Spleen (tissue), 13 donors: ENCODE results near the gene EIF5B. TPM values are rescaled to one million over a fixed set of nuclear protein-coding genes. Genes with fewer than 3 reads are reported as not detected.
"Not testable (repeated sequence)": the region's sequence is repeated elsewhere in the genome, so short reads cannot be mapped to it uniquely, and the experiment has no call there.

Experiments used
- DNase-seq: peaks from one replicate; pipeline ENCODE4 v3.0.0-alpha.2; 2020
- H3K27ac ChIP-seq, 8 donors: fragments of 200-600 bp; sonication (generic) in 7 of 8; 1 replicate in 4 of 8; 2 replicates in 4 of 8; pipeline versions ENCODE4 v1.5.0 to v1.8.0; 2016 to 2021; ENCODE audit warnings: inconsistent platforms in 4 of 8, mild to moderate bottlenecking in 4 of 8, moderate library complexity in 1 of 8
- H3K27me3 ChIP-seq, 7 donors: fragments of 200-600 bp; sonication (generic) in 6 of 7; replicated peaks in 1 of 7; 1 replicate in 4 of 7; 2 replicates in 3 of 7; pipeline versions ENCODE4 v1.5.0 to v1.8.0; 2016 to 2021; ENCODE audit warnings: inconsistent platforms in 3 of 7, mild to moderate bottlenecking in 1 of 7
- H3K36me3 ChIP-seq, 6 donors: fragments of 200-600 bp; sonication (generic) in 5 of 6; 1 replicate in 4 of 6; 2 replicates in 2 of 6; pipeline versions ENCODE4 v1.5.0 to v1.8.0; 2016 to 2021; ENCODE audit warnings: inconsistent platforms in 2 of 6
- H3K4me1 ChIP-seq, 6 donors: fragments of 200-600 bp; sonication (generic) in 5 of 6; 1 replicate in 3 of 6; 2 replicates in 3 of 6; pipeline versions ENCODE4 v1.5.0 to v1.8.0; 2016 to 2021; ENCODE audit warnings: inconsistent platforms in 3 of 6
- H3K4me3 ChIP-seq, 8 donors: fragments of 200-600 bp; sonication (generic) in 7 of 8; 1 replicate in 4 of 8; 2 replicates in 4 of 8; pipeline versions ENCODE4 v1.5.0 to v1.8.0; 2016 to 2021; ENCODE audit warnings: inconsistent platforms in 4 of 8, mild to moderate bottlenecking in 4 of 8, moderate library complexity in 2 of 8
- H3K9me3 ChIP-seq, 8 donors: fragments of 200-600 bp; sonication (generic) in 7 of 8; 1 replicate in 4 of 8; 2 replicates in 4 of 8; pipeline versions ENCODE4 v1.5.0 to v1.8.0; 2016 to 2021; ENCODE audit warnings: inconsistent platforms in 4 of 8
- POLR2A ChIP-seq, 3 donors: fragments of 450-650 bp; IDR thresholded peaks; one replicate each; pipeline ENCODE4 v1.5.1; 2017; ENCODE audit warnings: antibody characterized with exemption in 3 of 3, mild to moderate bottlenecking in 1 of 3
- POLR2AphosphoS5 ChIP-seq, 3 donors: sonication (generic); formaldehyde crosslinking; IDR thresholded peaks; one replicate each; pipeline ENCODE4 v1.5.1; 2017; ENCODE audit warnings: antibody characterized with exemption in 3 of 3
- WGBS, 5 donors: extraction: QIAGEN DNeasy Blood & Tissue Kit in 3 of 5; methylation state at CpG; one replicate each; pipeline versions ENCODE4 v1.1.5 to v1.1.7; 2013 to 2018; 5-methylcytosine and 5-hydroxymethylcytosine counted together
- intact Hi-C: fragments of 100-400 bp; cut with DNase I; formaldehyde crosslinking; loops from one replicate; pipeline ENCODE4 v1.15.0; 2023; ENCODE audit warnings: low total_unique reads
- long read RNA-seq, 2 donors: transcript quantifications; one replicate each; lab custom pipeline, GENCODE V29; 2026
- polyA plus RNA-seq, 3 donors: library from polyadenylated mRNA; stranded (reverse); fragments of 200-250 nt; gene quantifications; one replicate each; pipeline ENCODE4 v1.2.1, GENCODE V29; 2013
- total RNA-seq, 7 donors: library from RNA; depleted of rRNA in 3 of 7; stranded (reverse); fragments of >200 nt in 3 of 7; fragmentation: NEBNext Ultra II Directional in 4 of 7; extraction: Animal tissue kit (Norgen Biotek cat#: 25700) in 4 of 7; gene quantifications; one replicate each; pipeline versions ENCODE4 v1.1.0 to v1.2.1, GENCODE V29; 2016 to 2021
- TF ChIP-seq, protein P1 (sequence below), 11 experiments: fragments of 200-600 bp in 7 of 11; fragments of 450-650 bp in 4 of 11; sonication (generic) in 4 of 11; IDR thresholded peaks in 8 of 11; conservative IDR thresholded peaks in 3 of 11; 1 replicate in 7 of 11; 2 replicates in 4 of 11; pipeline versions ENCODE4 v1.4.0 to v1.8.0; 2016 to 2021; ENCODE audit warnings: antibody characterized with exemption in 11 of 11, inconsistent platforms in 4 of 11, mild to moderate bottlenecking in 1 of 11
- donor health status: healthy with polysubstance abuse.
- donor health status: DM: no; HTN: no; CAD: no; lungs with moderate emphysema.
- donor health status: DM: no; HTN: no; CAD: no.
- donor health status: Bipolar disorder and iron deficiency.
- donor health status: healthy.
- donor health status: DM: no; HTN: no; CAD: no.
- donor health status: DM: yes; HTN: yes; CAD: no.

Gene EIF5B, protein sequence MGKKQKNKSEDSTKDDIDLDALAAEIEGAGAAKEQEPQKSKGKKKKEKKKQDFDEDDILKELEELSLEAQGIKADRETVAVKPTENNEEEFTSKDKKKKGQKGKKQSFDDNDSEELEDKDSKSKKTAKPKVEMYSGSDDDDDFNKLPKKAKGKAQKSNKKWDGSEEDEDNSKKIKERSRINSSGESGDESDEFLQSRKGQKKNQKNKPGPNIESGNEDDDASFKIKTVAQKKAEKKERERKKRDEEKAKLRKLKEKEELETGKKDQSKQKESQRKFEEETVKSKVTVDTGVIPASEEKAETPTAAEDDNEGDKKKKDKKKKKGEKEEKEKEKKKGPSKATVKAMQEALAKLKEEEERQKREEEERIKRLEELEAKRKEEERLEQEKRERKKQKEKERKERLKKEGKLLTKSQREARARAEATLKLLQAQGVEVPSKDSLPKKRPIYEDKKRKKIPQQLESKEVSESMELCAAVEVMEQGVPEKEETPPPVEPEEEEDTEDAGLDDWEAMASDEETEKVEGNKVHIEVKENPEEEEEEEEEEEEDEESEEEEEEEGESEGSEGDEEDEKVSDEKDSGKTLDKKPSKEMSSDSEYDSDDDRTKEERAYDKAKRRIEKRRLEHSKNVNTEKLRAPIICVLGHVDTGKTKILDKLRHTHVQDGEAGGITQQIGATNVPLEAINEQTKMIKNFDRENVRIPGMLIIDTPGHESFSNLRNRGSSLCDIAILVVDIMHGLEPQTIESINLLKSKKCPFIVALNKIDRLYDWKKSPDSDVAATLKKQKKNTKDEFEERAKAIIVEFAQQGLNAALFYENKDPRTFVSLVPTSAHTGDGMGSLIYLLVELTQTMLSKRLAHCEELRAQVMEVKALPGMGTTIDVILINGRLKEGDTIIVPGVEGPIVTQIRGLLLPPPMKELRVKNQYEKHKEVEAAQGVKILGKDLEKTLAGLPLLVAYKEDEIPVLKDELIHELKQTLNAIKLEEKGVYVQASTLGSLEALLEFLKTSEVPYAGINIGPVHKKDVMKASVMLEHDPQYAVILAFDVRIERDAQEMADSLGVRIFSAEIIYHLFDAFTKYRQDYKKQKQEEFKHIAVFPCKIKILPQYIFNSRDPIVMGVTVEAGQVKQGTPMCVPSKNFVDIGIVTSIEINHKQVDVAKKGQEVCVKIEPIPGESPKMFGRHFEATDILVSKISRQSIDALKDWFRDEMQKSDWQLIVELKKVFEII
- total RNA-seq (10 to 100 TPM; 23.8 to 49.5 (median 32.3) TPM), polyA plus RNA-seq (10 to 100 TPM; 14.6 to 25.4 (median 22.3) TPM)
- long read RNA-seq, donor 1, partial matches to known transcripts = 48 of 51 reads
- long read RNA-seq, donor 1, other reads (novel, unspliced or antisense) = 0 of 51 reads
- long read RNA-seq, donor 2, partial matches to known transcripts = 54 of 56 reads
- long read RNA-seq, donor 2, other reads (novel, unspliced or antisense) = 0 of 56 reads

DNA sequence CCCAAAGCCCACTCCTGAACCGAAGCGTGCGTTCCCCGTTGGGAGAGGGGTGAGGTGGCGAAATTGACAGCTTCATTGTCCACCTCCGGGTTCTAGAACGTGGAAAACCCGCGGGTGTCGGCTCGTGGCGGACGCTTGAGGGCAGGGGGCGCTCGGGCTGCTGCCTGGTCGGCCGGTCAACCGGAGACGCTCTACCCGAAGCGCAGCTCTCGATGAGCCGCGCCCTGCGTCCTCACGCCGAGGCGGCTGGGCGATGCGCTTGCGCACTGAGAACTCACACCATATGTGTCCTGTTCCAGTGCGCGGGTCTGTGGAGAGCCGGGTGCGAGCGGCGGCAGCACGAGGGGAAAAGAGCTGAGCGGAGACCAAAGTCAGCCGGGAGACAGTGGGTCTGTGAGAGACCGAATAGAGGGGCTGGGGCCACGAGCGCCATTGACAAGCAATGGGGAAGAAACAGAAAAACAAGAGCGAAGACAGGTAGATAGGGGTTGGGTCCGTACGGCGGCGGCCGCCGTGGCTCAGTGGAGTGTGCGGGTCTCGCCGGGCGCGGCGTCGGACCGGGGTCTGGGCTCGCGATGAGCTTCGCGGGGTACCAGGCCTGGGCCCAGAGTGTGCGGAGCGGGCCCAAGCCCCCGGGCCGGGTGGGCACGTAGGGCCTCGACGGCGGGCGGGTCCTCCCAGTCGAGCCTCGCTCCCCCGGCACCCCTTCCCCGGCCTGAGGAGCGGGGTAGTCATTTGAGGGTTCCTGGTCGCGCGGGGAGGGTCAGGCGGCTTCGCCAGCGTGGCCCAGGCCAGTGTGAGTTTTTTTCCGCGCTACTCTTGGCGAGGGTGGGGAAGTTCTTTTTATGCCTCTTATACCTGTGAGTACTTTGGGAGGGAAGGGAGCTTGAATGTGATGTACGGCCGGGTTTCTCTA is at the start of gene EIF5B:
TSS of gene EIF5B (plus strand) at position 277 of the 916 bp plus-strand sequence. CDS start at position 443, 166 bp downstream.
- peaks cover 0 to 12% (median 7%) of the 10 kb centered on the region in 6 donors for H3K36me3 ChIP-seq
- peak within 1 kb of the TSS; percentile 85 to 97 (median 91) for H3K27ac ChIP-seq
- 0 to 1% (median 0%) methylated on average over 63 to 87 of the region's 87 CpGs for WGBS, 5 donors
- no peaks in the 10 kb centered on the region for H3K27me3 ChIP-seq
- peak; percentile 100 for DNase-seq
- TF ChIP-seq POLR2A (IDR thresholded peaks at IDR 0.05) (peak in 1 of 3 donors; percentile 45), POLR2AphosphoS5 (IDR thresholded peaks at IDR 0.05) (peak; percentile 87 to 95 (median 94))
- TF ChIP-seq, protein P1, sequence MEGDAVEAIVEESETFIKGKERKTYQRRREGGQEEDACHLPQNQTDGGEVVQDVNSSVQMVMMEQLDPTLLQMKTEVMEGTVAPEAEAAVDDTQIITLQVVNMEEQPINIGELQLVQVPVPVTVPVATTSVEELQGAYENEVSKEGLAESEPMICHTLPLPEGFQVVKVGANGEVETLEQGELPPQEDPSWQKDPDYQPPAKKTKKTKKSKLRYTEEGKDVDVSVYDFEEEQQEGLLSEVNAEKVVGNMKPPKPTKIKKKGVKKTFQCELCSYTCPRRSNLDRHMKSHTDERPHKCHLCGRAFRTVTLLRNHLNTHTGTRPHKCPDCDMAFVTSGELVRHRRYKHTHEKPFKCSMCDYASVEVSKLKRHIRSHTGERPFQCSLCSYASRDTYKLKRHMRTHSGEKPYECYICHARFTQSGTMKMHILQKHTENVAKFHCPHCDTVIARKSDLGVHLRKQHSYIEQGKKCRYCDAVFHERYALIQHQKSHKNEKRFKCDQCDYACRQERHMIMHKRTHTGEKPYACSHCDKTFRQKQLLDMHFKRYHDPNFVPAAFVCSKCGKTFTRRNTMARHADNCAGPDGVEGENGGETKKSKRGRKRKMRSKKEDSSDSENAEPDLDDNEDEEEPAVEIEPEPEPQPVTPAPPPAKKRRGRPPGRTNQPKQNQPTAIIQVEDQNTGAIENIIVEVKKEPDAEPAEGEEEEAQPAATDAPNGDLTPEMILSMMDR (IDR thresholded peaks at IDR 0.05 in 8 of 11, conservative IDR thresholded peaks at IDR 0.05 in 3 of 11) = peak in 10 of 11 experiments; percentile 35 to 78 (median 66)
- peaks cover 23 to 85% (median 61%) of the 10 kb centered on the region in 6 donors for H3K4me1 ChIP-seq
- H3K4me3 ChIP-seq = peak within 1 kb of the TSS; percentile 84 to 95 (median 90)
- intact Hi-C loops = loop anchor here (10.0 kb wide), 1 partner anchor 153 kb away; the partner anchor contains the start of genes MITD1 and MRPL30
- H3K9me3 ChIP-seq = no peaks in the 10 kb centered on the region

DNA sequence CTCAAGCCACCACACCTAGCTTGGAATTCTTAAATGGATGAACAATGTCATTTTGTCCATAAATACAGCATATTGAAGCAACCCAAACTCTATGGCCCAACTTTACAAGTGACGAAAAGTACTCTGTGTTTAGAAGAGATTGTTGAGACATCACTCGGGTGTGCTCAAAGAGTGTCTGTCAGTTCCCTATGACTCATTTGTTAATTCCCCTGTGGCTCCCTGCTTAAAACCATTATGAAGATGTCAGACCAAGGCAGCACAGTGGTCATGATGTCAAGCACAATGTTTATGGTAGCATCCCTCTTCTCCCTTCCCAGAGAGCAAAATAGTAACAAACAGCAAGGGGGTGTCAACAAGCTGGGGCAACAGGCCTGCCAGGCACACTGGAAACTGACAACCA is 39.2 kb upstream of the EIF5B start:
- H3K27ac ChIP-seq = no peak overlapping the region
- 58 to 91% (median 86%) methylated on average over 2 of the region's 2 CpGs for WGBS, 5 donors
- no peaks in the 10 kb centered on the region for H3K27me3 ChIP-seq
- no peaks in the 10 kb centered on the region for H3K4me1 ChIP-seq
- H3K4me3 ChIP-seq = no peak overlapping the region
- H3K9me3 ChIP-seq = peaks cover 0 to 8% (median 0%) of the 10 kb centered on the region in 8 donors
- H3K36me3 ChIP-seq = peaks cover 0 to 14% (median 5%) of the 10 kb centered on the region in 6 donors
- DNase-seq = no peak
- intact Hi-C loops = no loop called here
- no peak for TF ChIP-seq POLR2AphosphoS5 (IDR thresholded peaks at IDR 0.05)
- TF ChIP-seq POLR2A (IDR thresholded peaks at IDR 0.05) = no peak
- TF ChIP-seq, protein P1 (IDR thresholded peaks at IDR 0.05 in 8 of 11, conservative IDR thresholded peaks at IDR 0.05 in 3 of 11) = no peak

DNA sequence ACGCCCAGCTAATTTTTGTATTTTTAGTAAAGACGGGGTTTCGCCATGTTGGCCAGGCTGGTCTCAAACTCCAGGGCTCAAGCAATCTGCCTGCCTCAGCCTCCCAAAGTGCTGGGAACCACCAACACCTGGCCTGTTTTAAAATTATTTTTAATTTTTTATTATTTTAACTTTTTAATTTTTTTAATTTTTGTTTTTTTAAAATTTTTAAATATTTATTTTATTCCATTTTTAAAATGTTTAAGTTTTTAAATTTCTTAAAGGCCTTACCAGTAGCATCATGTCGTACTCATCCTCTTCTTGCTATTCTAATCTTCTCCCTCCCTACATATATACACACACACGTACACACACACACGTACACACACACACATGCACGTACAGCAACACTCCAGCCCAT is 37.6 kb upstream of the EIF5B start:
- intact Hi-C loops = no loop called here
- Histone ChIP-seq H3K4me1 (no peaks in the 10 kb centered on the region), H3K9me3 (peaks cover 0 to 8% (median 0%) of the 10 kb centered on the region in 8 donors), H3K36me3 (peaks cover 0 to 30% (median 5%) of the 10 kb centered on the region in 6 donors), H3K27me3 (no peaks in the 10 kb centered on the region), H3K27ac (no peak overlapping the region), H3K4me3 (no peak overlapping the region)
- TF ChIP-seq POLR2AphosphoS5 (IDR thresholded peaks at IDR 0.05) = no peak
- WGBS, 5 donors = 95 to 98% (median 96%) methylated on average over 7 of the region's 7 CpGs
- no peak for DNase-seq

GRCh38 chr2:99301097-99301496 is 36.1 kb upstream of the EIF5B start, which contains the start of gene LYG1:
Gene LYG1, minus strand, starts transcription at chr2:99301197. Its CDS starts 5,527 bp downstream, at chr2:99295670.
- WGBS, 5 donors = 86 to 98% (median 92%) methylated on average over 2 of the region's 2 CpGs
- H3K4me3 ChIP-seq, H3K27me3 ChIP-seq, intact Hi-C loops, H3K9me3 ChIP-seq, H3K4me1 ChIP-seq, H3K27ac ChIP-seq, DNase-seq: not testable (repeated sequence)
- peaks cover 0 to 37% (median 5%) of the 10 kb centered on the region in 6 donors for H3K36me3 ChIP-seq
